Pancreas (tissue), 10 donors: Measurements from ENCODE around the gene TSHZ1. TPM values are rescaled to one million over a fixed set of nuclear protein-coding genes. Genes with fewer than 3 reads are reported as not detected.

Experiments used
- ATAC-seq, 4 donors: fragments of 200-7000 bp; cut with Tn5 transposase; one replicate each; pipeline versions ENCODE4 v1.8.0 to v1.9.1; 2020; ENCODE audit warnings: mild to moderate bottlenecking in 4 of 4, moderate library complexity in 4 of 4
- DNase-seq, 6 donors: peaks; one replicate each; pipeline ENCODE4 v3.0.0-alpha.2; 2020
- FAIRE-seq: peaks from 2 replicates; lab custom pipeline; 2012; peaks lifted over from hg19 to GRCh38; lab: Jason Lieb, UNC
- H3K27ac ChIP-seq, 4 donors: fragments of 200-600 bp; sonication (generic); 1 replicate in 3 of 4; 2 replicates in 1 of 4; pipeline versions ENCODE4 v1.5.0 to v1.8.0; 2020
- H3K27me3 ChIP-seq, 4 donors: fragments of 200-600 bp; one replicate each; pipeline ENCODE4 v1.8.0; 2021
- H3K36me3 ChIP-seq, 3 donors: fragments of 200-600 bp; sonication (generic) in 1 of 3; one replicate each; pipeline versions ENCODE4 v1.5.0 to v1.8.0; 2020 to 2021
- H3K4me1 ChIP-seq, 3 donors: fragments of 200-600 bp; one replicate each; pipeline ENCODE4 v1.8.0; 2021
- H3K4me3 ChIP-seq, 4 donors: fragments of 200-600 bp; sonication (generic) in 2 of 4; one replicate each; pipeline versions ENCODE4 v1.5.0 to v1.8.0; 2020 to 2021
- H3K9me3 ChIP-seq, 4 donors: fragments of 200-600 bp; one replicate each; pipeline ENCODE4 v1.8.0; 2021
- WGBS, 2 donors: extraction: QIAGEN DNeasy Blood & Tissue Kit; methylation state at CpG; one replicate each; pipeline ENCODE4 v1.1.7; 2013; 5-methylcytosine and 5-hydroxymethylcytosine counted together
- intact Hi-C, 3 donors: fragments of 100-400 bp; cut with DNase I; formaldehyde crosslinking; loops; one replicate each; pipeline versions ENCODE4 v1.11.1 to v1.14.2; 2022
- polyA plus RNA-seq, 2 donors: library from polyadenylated mRNA; stranded (reverse); fragments of 200-250 nt; gene quantifications; one replicate each; pipeline ENCODE4 v1.2.3, GENCODE V29; 2013
- total RNA-seq, 6 donors: library from RNA; stranded (reverse); fragmentation: NEBNext Ultra II Directional in 4 of 6; extraction: Animal tissue kit (Norgen Biotek cat#: 25700) in 4 of 6; gene quantifications; one replicate each; pipeline versions ENCODE4 v1.2.1 to v1.2.4, GENCODE V29; 2021 to 2023
- TF ChIP-seq, protein P1 (sequence below), 4 donors: fragments of 200-600 bp; sonication (generic) in 3 of 4; IDR thresholded peaks; one replicate each; pipeline versions ENCODE4 v1.5.0 to v1.8.0; 2021; ENCODE audit warnings: antibody characterized with exemption in 4 of 4
- donor health status: healthy with polysubstance abuse.
- donor health status: DM: no; HTN: no; CAD: no; lungs with moderate emphysema.
- donor health status: DM: no; HTN: no; CAD: no.
- donor health status: control.
- donor health status: control.
- donor health status: Bipolar disorder and iron deficiency.
- donor health status: DM: yes; HTN: yes; CAD: no.
- donor health status: DM: no; HTN: no; CAD: no.
- donor health status: DM: no; HTN: no; CAD: no.
- donor health status: DM: yes; HTN: yes; CAD: no.

The TSHZ1 gene
- total and polyA plus RNA-seq, 8 donors = 4.7 to 13.6 (median 7.6) TPM

DNA sequence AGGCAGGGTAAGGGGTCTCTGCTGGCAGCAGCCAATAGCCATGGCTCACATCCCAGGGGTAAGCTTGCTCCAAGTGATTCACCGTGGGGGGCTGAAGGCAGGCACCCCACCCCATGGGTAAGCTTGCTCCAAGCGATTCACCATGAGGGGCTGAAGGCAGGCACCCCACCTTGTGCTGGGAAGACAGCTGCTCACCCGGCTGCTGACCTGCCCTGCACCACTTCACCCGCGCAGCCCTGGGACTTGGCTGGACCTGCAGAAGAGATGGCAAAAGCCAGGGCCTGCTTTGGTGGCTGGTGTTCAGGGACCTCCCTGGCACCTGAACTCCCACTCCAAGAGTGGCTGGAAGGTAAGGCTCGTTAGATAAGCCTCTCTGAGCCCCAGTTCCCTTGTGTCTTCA lies 20.9 kb upstream of the TSHZ1 start:
- no peak overlapping the region for H3K27ac ChIP-seq
- ATAC-seq (no peak), DNase-seq (no peak), FAIRE-seq (no peak)
- TF ChIP-seq, protein P1, sequence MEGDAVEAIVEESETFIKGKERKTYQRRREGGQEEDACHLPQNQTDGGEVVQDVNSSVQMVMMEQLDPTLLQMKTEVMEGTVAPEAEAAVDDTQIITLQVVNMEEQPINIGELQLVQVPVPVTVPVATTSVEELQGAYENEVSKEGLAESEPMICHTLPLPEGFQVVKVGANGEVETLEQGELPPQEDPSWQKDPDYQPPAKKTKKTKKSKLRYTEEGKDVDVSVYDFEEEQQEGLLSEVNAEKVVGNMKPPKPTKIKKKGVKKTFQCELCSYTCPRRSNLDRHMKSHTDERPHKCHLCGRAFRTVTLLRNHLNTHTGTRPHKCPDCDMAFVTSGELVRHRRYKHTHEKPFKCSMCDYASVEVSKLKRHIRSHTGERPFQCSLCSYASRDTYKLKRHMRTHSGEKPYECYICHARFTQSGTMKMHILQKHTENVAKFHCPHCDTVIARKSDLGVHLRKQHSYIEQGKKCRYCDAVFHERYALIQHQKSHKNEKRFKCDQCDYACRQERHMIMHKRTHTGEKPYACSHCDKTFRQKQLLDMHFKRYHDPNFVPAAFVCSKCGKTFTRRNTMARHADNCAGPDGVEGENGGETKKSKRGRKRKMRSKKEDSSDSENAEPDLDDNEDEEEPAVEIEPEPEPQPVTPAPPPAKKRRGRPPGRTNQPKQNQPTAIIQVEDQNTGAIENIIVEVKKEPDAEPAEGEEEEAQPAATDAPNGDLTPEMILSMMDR (IDR thresholded peaks at IDR 0.05) = no peak
- WGBS, 2 donors = 95 to 96% methylated on average over 6 of the region's 6 CpGs
- intact Hi-C loops = no loop called here
- H3K27me3 ChIP-seq = no peaks in the 10 kb centered on the region
- no peaks in the 10 kb centered on the region for H3K4me1 ChIP-seq
- no peak overlapping the region for H3K4me3 ChIP-seq
- H3K9me3 ChIP-seq = no peaks in the 10 kb centered on the region
- no peaks in the 10 kb centered on the region for H3K36me3 ChIP-seq

DNA sequence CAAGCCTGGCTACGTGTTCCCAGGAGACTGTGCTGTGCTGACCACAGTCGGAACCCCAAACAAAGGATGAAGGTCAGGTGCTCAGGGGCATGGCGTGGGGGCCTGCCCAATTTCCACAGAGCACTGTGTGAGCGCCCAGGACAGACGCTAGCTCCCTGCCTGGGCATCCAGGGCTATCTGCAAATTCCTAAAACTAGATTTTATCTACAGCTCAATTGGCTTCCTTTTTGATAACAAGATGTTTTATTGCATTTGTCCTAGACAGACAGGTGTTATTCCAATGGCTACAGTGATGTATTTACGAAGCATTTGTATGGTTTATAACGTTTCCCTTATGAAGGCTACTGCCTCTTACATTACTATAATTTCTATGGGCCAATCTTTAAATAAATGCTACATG lies 17.7 kb upstream of the TSHZ1 start:
- no peak for FAIRE-seq
- TF ChIP-seq, protein P1 (IDR thresholded peaks at IDR 0.05) = no peak

DNA sequence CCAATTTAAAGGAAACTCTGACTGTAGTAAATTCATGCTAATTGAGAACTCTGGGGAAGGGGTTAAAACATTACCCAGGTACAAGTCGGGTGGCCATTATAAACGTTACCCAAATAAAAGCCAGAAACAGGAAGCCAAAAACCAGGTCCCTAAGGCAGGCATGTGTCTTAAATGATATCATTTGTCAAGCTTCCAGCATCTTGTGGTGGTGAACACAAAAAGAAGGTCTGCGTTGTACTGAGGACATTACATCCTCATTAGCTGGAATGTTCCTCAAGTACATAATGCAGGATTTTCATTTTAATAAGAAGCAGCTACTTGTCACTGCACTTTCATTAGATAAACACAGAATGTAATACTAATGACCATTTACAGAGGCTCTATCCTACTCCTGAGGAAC lies 12.6 kb upstream of the TSHZ1 start:
- H3K9me3 ChIP-seq = no peaks in the 10 kb centered on the region
- H3K27ac ChIP-seq = no peak overlapping the region
- no peak overlapping the region for H3K4me3 ChIP-seq
- no peak for DNase-seq
- H3K4me1 ChIP-seq = peaks cover 17 to 22% (median 18%) of the 10 kb centered on the region in 3 donors
- intact Hi-C loops = no loop called here
- TF ChIP-seq, protein P1 (IDR thresholded peaks at IDR 0.05) = no peak
- no peak for ATAC-seq
- FAIRE-seq = no peak
- no peaks in the 10 kb centered on the region for H3K36me3 ChIP-seq
- H3K27me3 ChIP-seq = no peaks in the 10 kb centered on the region
- 35 to 42% methylated on average over 3 of the region's 3 CpGs for WGBS, 2 donors

More for the DNA sequence above, 17.7 kb upstream of the TSHZ1 start:
- Histone ChIP-seq H3K27ac (no peak overlapping the region), H3K4me1 (no peaks in the 10 kb centered on the region), H3K9me3 (no peaks in the 10 kb centered on the region), H3K4me3 (no peak overlapping the region), H3K36me3 (no peaks in the 10 kb centered on the region), H3K27me3 (no peaks in the 10 kb centered on the region)
- DNase-seq = no peak
- no peak for ATAC-seq
- WGBS, 2 donors = 67 to 69% methylated on average over 7 of the region's 7 CpGs
- intact Hi-C loops = no loop called here

DNA sequence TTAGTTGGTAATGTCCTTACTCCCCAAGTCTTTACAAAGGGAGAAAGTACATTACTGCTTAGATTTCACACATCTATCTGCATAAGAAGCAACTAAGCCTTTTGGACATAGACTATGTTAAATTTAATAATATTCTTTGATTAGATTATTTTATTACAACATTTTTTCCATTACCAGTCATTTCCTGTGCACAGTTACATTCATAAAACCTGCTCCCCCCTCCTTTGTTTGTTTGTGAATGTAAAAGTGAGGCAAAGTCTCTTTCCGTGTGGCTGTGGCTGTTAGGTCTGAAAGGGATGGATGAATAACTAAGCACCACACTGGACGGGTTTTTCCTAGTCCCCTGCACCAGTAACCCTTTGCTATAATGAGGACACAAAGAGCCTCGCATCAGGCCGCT lies 11.3 kb upstream of the TSHZ1 start:
- H3K4me3 ChIP-seq = no peak overlapping the region
- 74 to 78% methylated on average over 4 of the region's 4 CpGs for WGBS, 2 donors

DNA sequence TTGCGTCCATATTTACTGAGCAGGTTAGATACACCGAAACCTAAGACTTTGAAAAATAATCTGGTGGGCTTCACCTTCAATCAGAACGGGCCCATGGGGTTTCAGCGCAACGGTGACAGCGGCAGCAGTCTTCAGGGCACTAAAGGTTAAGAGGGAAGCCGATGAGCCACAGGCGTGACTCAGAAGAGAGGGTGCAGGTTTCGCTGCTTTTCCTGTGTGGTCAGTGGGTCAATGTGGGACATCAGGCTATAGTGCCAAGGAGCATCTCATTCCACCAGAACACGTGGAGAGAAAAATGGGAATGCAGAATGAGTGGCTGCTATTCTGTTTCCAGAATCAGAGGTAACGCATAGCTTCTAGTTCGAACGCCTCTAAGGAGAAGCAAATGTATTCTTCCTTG lies 10.5 kb upstream of the TSHZ1 start:
- Histone ChIP-seq H3K27ac (no peak overlapping the region), H3K36me3 (no peaks in the 10 kb centered on the region), H3K9me3 (no peaks in the 10 kb centered on the region), H3K4me3 (no peak overlapping the region), H3K27me3 (no peaks in the 10 kb centered on the region), H3K4me1 (peaks cover 24 to 32% (median 26%) of the 10 kb centered on the region in 3 donors)
- WGBS, 2 donors = 97% methylated on average over 13 of the region's 13 CpGs
- no peak for ATAC-seq
- TF ChIP-seq, protein P1 (IDR thresholded peaks at IDR 0.05) = no peak
- intact Hi-C loops = no loop called here
- FAIRE-seq = no peak
- no peak for DNase-seq

More for the DNA sequence above, 11.3 kb upstream of the TSHZ1 start:
- Histone ChIP-seq H3K4me1 (peaks cover 24 to 29% (median 26%) of the 10 kb centered on the region in 3 donors), H3K9me3 (no peaks in the 10 kb centered on the region), H3K27me3 (no peaks in the 10 kb centered on the region), H3K27ac (no peak overlapping the region), H3K36me3 (no peaks in the 10 kb centered on the region)
- FAIRE-seq = no peak
- ATAC-seq = no peak
- TF ChIP-seq, protein P1 (IDR thresholded peaks at IDR 0.05) = no peak
- no peak for DNase-seq
- intact Hi-C loops = no loop called here
